Psoas muscle (tissue), 8 donors: Measurements from ENCODE around the gene EPHB2. TPM values are rescaled to one million over a fixed set of nuclear protein-coding genes. Genes with fewer than 3 reads are reported as not detected.

Source experiments
- ATAC-seq, 4 donors: fragments of 200-7000 bp; cut with Tn5 transposase; one replicate each; pipeline ENCODE4 v1.9.1; 2020; ENCODE audit warnings: moderate library complexity in 3 of 4, mild to moderate bottlenecking in 2 of 4
- DNase-seq, 2 donors: peaks; one replicate each; pipeline ENCODE4 v3.0.0-alpha.2; 2020
- H3K27ac ChIP-seq: fragments of 200-600 bp; one replicate; pipeline ENCODE4 v1.8.0; 2022
- H3K27me3 ChIP-seq, 3 donors: fragments of 200-600 bp in 1 of 3; one replicate each; pipeline versions ENCODE4 v1.6.1 to v1.8.0; 2013 to 2022; ENCODE audit warnings: low read length in 2 of 3, mild to moderate bottlenecking in 2 of 3, moderate library complexity in 1 of 3; ENCODE audit not compliant: insufficient read depth in 3 of 3
- H3K36me3 ChIP-seq, 2 donors: fragments of 200-600 bp in 1 of 2; one replicate each; pipeline versions ENCODE4 v1.6.1 to v1.8.0; 2013 to 2022; ENCODE audit warnings: low read depth in 1 of 2, mild to moderate bottlenecking in 1 of 2, moderate library complexity in 1 of 2; ENCODE audit not compliant: insufficient read depth in 1 of 2
- H3K4me1 ChIP-seq: fragments of 200-600 bp; one replicate; pipeline ENCODE4 v1.8.0; 2022
- H3K4me3 ChIP-seq: fragments of 200-600 bp; one replicate; pipeline ENCODE4 v1.8.0; 2022; ENCODE audit warnings: mild to moderate bottlenecking
- H3K9me3 ChIP-seq: fragments of 200-600 bp; one replicate; pipeline ENCODE4 v1.8.0; 2022
- CTCF ChIP-seq: fragments of 200-600 bp; IDR thresholded peaks from one replicate; pipeline ENCODE4 v1.8.0; 2022; ENCODE audit warnings: antibody characterized with exemption
- WGBS, 3 donors: extraction: QIAGEN DNeasy Blood & Tissue Kit; methylation state at CpG; one replicate each; pipeline versions ENCODE4 v1.1.6 to v1.1.7; 2013; 5-methylcytosine and 5-hydroxymethylcytosine counted together
- intact Hi-C, 2 donors: fragments of 100-400 bp; cut with DNase I; formaldehyde crosslinking; loops; one replicate each; pipeline versions ENCODE4 v1.11.0 to v1.14.2; 2022
- polyA plus RNA-seq, 3 donors: library from polyadenylated mRNA; stranded (reverse); fragments of 200-250 nt; gene quantifications; one replicate each; pipeline ENCODE4 v1.2.3, GENCODE V29; 2013
- total RNA-seq, 4 donors: library from RNA; stranded (reverse); fragmentation: NEBNext Ultra II Directional in 2 of 4; extraction: Animal tissue kit (Norgen Biotek cat#: 25700) in 2 of 4; gene quantifications; one replicate each; pipeline versions ENCODE4 v1.2.1 to v1.2.4, GENCODE V29; 2021 to 2023
- donor health status: healthy with polysubstance abuse.
- donor health status: DM: no; HTN: no; CAD: no; lungs with moderate emphysema.
- donor health status: Bipolar disorder and iron deficiency.
- donor health status: healthy.
- donor health status: DM: yes; HTN: yes; CAD: no.
- donor health status: DM: no; HTN: no; CAD: no.
- donor health status: DM: no; HTN: no; CAD: no.
- donor health status: DM: yes; HTN: yes; CAD: no.

Gene EPHB2
- total and polyA plus RNA-seq, 7 donors, result 0.06 to 2.1 (median 0.48) TPM; not detected in 1

- no peak overlapping the region for H3K27ac ChIP-seq
- H3K9me3 ChIP-seq, result no peaks in the 10 kb centered on the region
- H3K4me3 ChIP-seq, result no peak overlapping the region
- peak in 1 of 4 donors; percentile 20 for ATAC-seq
- no peaks in the 10 kb centered on the region for H3K4me1 ChIP-seq
- no peaks in the 10 kb centered on the region for H3K36me3 ChIP-seq
- H3K27me3 ChIP-seq, result peaks cover 0 to 24% (median 0%) of the 10 kb centered on the region in 3 donors
- TF ChIP-seq CTCF, result no peak
- intact Hi-C loops, result no loop called here
- peak in 1 of 2 donors; percentile 40 for DNase-seq
- 32 to 37% (median 36%) methylated on average over 20 of the region's 20 CpGs for WGBS, 3 donors
Observed at GRCh38 chr1:22876359-22877111, 165.9 kb downstream of the EPHB2 start.

GRCh38 chr1:22877112-22877915, 166.7 kb downstream of the EPHB2 start:
- Histone ChIP-seq H3K36me3 (no peaks in the 10 kb centered on the region), H3K4me1 (no peaks in the 10 kb centered on the region), H3K9me3 (no peaks in the 10 kb centered on the region), H3K4me3 (no peak overlapping the region), H3K27ac (no peak overlapping the region), H3K27me3 (peaks cover 0 to 24% (median 0%) of the 10 kb centered on the region in 3 donors)
- DNase-seq (no peak), ATAC-seq (no peak)
- 61 to 73% (median 66%) methylated on average over 12 of the region's 12 CpGs for WGBS, 3 donors
- TF ChIP-seq CTCF, result no peak
- intact Hi-C loops, result no loop called here

GRCh38 chr1:22877980-22878379, 167.3 kb downstream of the EPHB2 start:
- H3K4me3 ChIP-seq, result no peak overlapping the region
- WGBS, 3 donors, result 89 to 91% (median 90%) methylated on average over 1 of the region's 1 CpG
- no peak for TF ChIP-seq CTCF
- no peaks in the 10 kb centered on the region for H3K4me1 ChIP-seq
- no peak overlapping the region for H3K27ac ChIP-seq
- no peaks in the 10 kb centered on the region for H3K36me3 ChIP-seq
- no peaks in the 10 kb centered on the region for H3K9me3 ChIP-seq
- no peak for ATAC-seq
- intact Hi-C loops, result no loop called here
- H3K27me3 ChIP-seq, result peaks cover 0 to 24% (median 1%) of the 10 kb centered on the region in 3 donors
- DNase-seq, result no peak

DNA sequence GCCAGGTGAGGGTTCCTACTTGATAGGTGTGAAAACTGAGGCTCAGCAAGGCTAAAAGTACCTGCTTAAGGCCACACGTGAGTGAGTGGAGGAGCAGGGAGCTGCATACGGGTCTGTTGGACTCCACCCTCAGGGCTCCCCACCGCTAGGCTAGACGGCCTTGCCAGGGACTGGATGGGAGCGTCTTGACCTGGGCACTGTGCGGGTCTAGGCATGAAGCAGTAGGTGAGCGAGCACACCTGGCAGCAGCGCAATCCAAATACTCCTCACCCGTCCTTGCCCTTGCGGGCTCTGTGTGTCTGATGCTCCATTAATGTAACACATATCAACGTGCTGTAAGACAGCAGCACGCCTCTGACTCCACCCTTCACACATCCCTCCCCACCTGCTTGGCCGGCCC, 168.0 kb downstream of the EPHB2 start:
- no peak overlapping the region for H3K27ac ChIP-seq
- H3K4me1 ChIP-seq, result no peaks in the 10 kb centered on the region
- no peak for DNase-seq
- ATAC-seq, result no peak
- H3K36me3 ChIP-seq, result no peaks in the 10 kb centered on the region
- intact Hi-C loops, result no loop called here
- 87% methylated on average over 13 of the region's 13 CpGs for WGBS, 3 donors
- H3K27me3 ChIP-seq, result peaks cover 0 to 24% (median 1%) of the 10 kb centered on the region in 3 donors
- TF ChIP-seq CTCF, result no peak
- no peak overlapping the region for H3K4me3 ChIP-seq
- no peaks in the 10 kb centered on the region for H3K9me3 ChIP-seq
